ENCODE measurements around the gene MRPS16.

DNA sequence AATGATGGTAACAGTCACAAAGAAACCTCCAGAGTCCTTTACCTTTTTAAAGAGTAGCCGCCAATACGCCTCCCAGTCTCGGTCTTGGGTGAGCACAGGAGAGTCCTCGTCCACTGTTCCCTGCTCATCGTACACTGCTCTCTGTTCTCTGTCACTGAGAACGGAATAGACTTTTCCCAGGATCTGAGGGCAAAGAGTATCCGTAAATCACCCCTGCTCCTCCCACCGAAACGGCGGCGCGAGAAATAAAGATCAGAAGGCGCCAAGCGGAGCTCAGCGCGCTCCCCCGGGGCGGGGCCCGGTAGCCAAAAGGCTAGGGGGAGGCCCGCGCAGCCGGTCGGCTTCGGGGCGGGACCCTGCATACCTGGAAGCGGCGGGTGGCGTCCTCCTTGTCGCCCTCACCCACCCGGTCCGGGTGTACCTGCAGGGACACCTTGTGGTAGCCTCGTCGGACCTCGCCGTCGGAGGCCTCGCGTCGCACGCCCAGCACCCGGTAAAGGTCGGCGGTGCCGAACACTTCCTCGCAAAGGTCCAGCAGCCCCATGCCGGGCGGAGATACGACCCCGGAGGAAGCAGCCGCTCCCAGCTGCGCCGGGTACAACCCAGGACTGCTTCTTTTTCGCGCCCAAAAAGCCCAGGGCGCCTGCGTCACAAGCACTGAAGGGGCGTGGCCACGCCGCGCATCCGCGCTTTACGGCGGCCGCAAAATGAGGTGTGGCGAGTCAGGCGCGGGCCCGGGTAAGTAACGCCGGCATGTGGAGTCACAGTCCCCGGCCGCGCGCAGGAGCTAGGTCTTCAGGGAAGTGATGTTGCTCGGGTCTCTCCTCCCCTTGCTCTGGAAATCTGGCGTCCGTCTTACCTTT is 5.6 kb downstream of the MRPS16 start, which contains the start of gene DNAJC9:
- TF ChIP-seq POLR2AphosphoS5 (IDR thresholded peaks at IDR 0.05) (peak; percentile 11 to 85 (median 76)), POLR2A (IDR thresholded peaks at IDR 0.05) (peak; percentile 59 to 88), EP300 (IDR thresholded peaks at IDR 0.05) (no peak)
- TF ChIP-seq, protein P1, sequence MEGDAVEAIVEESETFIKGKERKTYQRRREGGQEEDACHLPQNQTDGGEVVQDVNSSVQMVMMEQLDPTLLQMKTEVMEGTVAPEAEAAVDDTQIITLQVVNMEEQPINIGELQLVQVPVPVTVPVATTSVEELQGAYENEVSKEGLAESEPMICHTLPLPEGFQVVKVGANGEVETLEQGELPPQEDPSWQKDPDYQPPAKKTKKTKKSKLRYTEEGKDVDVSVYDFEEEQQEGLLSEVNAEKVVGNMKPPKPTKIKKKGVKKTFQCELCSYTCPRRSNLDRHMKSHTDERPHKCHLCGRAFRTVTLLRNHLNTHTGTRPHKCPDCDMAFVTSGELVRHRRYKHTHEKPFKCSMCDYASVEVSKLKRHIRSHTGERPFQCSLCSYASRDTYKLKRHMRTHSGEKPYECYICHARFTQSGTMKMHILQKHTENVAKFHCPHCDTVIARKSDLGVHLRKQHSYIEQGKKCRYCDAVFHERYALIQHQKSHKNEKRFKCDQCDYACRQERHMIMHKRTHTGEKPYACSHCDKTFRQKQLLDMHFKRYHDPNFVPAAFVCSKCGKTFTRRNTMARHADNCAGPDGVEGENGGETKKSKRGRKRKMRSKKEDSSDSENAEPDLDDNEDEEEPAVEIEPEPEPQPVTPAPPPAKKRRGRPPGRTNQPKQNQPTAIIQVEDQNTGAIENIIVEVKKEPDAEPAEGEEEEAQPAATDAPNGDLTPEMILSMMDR (IDR thresholded peaks at IDR 0.05): no peak

All from suprapubic skin (tissue), 4 donors.